ENCODE measurements around the gene ADGRG3. TPM values are rescaled to one million over a fixed set of nuclear protein-coding genes. Genes with fewer than 3 reads are reported as not detected.

ADGRG3 gene
- total RNA-seq, 3 donors from 2014 or later: 0.84 to 3.4 (median 1.8) TPM

DNA sequence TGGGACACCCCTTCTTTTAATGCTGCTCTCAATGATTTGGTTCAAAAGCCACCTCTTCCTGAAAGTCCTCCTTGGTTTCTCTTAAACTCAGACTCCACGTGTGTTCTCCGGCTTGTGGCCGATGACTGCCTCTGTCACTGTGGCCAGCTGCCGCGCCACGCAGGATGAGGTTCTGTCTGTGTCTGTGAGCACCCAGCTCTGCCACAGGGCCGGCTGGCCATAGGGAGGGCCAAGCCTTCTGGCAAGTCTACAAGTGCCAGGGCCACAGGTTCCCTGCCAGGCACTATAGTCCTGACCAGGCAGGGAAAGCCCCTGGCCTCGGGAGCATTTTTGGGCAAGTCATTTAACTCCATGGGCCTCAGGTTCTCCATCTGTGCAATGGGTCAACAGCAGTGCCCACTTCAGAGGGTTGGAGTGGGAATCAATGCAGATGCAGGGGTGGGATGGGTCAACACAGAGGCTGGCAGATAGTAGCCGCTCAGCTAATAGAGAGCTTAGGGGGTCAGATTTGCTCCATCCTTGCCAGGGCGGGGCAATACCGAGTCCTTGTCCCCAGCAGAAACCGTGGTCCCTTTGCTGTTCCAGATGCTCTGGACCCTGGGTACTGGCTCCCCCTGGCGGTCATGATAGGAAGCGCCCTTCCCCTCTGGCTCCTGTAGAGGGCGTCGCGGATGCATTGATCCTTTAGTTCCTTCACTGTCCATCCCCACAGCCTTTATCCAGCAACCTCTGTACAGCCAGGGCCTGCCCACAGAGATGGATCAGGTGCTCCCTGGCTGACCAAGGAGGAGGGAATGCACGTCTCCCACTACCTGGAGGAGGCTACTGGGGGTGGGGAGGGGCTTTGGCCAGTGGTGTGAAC, 19.3 kb upstream of the ADGRG3 start:
- H3K36me3 ChIP-seq (ENCODE audit: low read depth): no peaks in the 10 kb centered on the region
- intact Hi-C loops (cut with DNase I, micrococcal nuclease): loop anchor here in 1 of 2 donors (5.0 kb wide), 1 partner anchor 57 kb away; no protein-coding TSS in a partner anchor
- peak; percentile 96 for ATAC-seq
- peak; percentile 81 to 91 (median 91) for DNase-seq
- H3K4me3 ChIP-seq: no peak overlapping the region
- no peaks in the 10 kb centered on the region for H3K4me1 ChIP-seq (ENCODE audit: low read depth)
- TF ChIP-seq, protein P1, sequence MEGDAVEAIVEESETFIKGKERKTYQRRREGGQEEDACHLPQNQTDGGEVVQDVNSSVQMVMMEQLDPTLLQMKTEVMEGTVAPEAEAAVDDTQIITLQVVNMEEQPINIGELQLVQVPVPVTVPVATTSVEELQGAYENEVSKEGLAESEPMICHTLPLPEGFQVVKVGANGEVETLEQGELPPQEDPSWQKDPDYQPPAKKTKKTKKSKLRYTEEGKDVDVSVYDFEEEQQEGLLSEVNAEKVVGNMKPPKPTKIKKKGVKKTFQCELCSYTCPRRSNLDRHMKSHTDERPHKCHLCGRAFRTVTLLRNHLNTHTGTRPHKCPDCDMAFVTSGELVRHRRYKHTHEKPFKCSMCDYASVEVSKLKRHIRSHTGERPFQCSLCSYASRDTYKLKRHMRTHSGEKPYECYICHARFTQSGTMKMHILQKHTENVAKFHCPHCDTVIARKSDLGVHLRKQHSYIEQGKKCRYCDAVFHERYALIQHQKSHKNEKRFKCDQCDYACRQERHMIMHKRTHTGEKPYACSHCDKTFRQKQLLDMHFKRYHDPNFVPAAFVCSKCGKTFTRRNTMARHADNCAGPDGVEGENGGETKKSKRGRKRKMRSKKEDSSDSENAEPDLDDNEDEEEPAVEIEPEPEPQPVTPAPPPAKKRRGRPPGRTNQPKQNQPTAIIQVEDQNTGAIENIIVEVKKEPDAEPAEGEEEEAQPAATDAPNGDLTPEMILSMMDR (IDR thresholded peaks at IDR 0.05): peak; percentile 99
- H3K9me3 ChIP-seq: no peaks in the 10 kb centered on the region

DNA sequence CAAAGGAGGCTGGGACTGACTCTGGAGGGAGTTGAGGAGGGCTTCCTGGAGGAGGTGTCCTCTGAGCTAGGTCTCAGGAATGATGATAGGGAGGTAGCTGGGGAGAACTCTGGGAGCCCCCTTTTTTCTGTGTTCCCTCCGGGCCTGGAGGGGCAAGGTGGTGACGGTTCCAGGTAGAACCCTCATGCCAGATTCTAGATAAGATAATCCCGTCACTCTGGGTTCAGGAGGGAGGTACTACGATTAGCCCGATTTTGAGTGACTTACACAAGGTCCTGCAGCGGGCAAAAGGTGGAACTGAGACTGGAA, 18.7 kb upstream of the ADGRG3 start:
- DNase-seq (no peak), ATAC-seq (no peak)
- intact Hi-C loops (cut with DNase I, micrococcal nuclease): loop anchor here in 1 of 2 donors (5.0 kb wide), 1 partner anchor 57 kb away; no protein-coding TSS in a partner anchor
- Histone ChIP-seq H3K4me3 (no peak overlapping the region), H3K9me3 (no peaks in the 10 kb centered on the region), H3K36me3 (ENCODE audit: low read depth) (no peaks in the 10 kb centered on the region), H3K4me1 (ENCODE audit: low read depth) (no peaks in the 10 kb centered on the region)
- TF ChIP-seq, protein P1 (IDR thresholded peaks at IDR 0.05): no peak

DNA sequence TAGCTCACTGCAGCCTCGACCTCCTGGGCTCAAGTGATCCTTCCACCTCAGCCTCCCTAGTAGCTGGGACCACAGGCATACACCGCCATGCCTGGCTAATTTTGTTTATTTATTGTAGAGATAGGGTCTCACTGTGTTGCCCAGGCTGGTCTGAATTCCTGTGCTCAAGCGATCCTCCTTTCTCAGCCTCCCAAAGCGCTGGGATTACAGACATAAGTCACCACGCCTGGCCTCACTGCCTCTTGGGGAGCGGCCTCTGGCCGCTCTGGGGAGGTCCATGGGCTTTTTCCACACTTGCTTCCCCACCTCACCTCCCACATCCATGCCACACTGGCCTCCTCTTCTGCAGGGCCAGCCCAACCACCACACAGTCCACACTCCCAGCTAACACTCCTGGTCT, 18.3 kb upstream of the ADGRG3 start:
- no peak for ATAC-seq
- TF ChIP-seq, protein P1 (IDR thresholded peaks at IDR 0.05): no peak
- no peak overlapping the region for H3K4me3 ChIP-seq
- no peaks in the 10 kb centered on the region for H3K36me3 ChIP-seq (ENCODE audit: low read depth)
- no peaks in the 10 kb centered on the region for H3K9me3 ChIP-seq
- no peaks in the 10 kb centered on the region for H3K4me1 ChIP-seq (ENCODE audit: low read depth)
- intact Hi-C loops (cut with DNase I, micrococcal nuclease): loop anchor here in 1 of 2 donors (5.0 kb wide), 1 partner anchor 58 kb away; no protein-coding TSS in a partner anchor
- DNase-seq: peak in 1 of 3 donors; percentile 19

DNA sequence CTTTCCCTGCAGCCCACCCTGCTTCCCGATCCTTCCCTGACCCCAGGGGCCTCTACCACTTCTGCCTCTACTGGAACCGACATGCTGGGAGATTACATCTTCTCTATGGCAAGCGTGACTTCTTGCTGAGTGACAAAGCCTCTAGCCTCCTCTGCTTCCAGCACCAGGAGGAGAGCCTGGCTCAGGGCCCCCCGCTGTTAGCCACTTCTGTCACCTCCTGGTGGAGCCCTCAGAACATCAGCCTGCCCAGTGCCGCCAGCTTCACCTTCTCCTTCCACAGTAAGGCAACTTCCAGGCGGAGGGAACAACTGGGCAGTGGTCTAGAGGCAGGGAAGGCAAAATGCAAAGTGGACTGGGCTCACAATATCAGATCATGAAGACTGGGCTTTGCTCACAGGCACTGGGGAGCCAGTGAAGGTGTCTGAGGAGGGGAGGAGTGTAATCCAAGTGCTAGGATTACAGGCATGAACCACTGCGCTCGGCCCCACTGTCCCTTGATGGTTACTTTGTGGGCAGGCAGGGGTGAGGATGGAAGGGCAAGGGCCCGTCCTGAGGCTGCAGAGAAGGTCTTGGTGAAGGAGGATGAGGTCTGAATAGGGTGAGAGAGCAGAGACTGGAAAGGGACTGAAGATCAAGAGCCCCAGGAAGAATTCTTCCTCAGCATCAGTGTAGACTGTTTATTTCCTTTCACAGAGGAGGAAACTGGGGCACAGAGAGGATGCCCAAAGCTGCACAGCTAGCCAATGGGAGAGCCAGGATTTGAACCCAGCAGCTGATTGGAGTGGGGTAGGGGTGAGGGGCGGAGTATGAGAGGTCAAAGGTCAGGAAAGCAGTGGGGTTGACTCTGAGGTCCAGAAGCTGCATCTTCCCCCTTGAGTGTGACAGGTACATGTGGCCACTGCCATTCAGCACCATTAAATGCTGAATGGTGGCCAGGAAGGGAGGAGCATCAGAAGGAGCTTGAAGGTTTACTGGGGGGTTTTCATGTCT, 16.5 kb upstream of the ADGRG3 start:
- ATAC-seq: no peak
- H3K4me3 ChIP-seq: no peak overlapping the region
- intact Hi-C loops (cut with DNase I, micrococcal nuclease): no loop called here
- no peaks in the 10 kb centered on the region for H3K4me1 ChIP-seq (ENCODE audit: low read depth)
- TF ChIP-seq, protein P1 (IDR thresholded peaks at IDR 0.05): no peak
- no peak for DNase-seq
- no peaks in the 10 kb centered on the region for H3K9me3 ChIP-seq
- no peaks in the 10 kb centered on the region for H3K36me3 ChIP-seq (ENCODE audit: low read depth)

DNA sequence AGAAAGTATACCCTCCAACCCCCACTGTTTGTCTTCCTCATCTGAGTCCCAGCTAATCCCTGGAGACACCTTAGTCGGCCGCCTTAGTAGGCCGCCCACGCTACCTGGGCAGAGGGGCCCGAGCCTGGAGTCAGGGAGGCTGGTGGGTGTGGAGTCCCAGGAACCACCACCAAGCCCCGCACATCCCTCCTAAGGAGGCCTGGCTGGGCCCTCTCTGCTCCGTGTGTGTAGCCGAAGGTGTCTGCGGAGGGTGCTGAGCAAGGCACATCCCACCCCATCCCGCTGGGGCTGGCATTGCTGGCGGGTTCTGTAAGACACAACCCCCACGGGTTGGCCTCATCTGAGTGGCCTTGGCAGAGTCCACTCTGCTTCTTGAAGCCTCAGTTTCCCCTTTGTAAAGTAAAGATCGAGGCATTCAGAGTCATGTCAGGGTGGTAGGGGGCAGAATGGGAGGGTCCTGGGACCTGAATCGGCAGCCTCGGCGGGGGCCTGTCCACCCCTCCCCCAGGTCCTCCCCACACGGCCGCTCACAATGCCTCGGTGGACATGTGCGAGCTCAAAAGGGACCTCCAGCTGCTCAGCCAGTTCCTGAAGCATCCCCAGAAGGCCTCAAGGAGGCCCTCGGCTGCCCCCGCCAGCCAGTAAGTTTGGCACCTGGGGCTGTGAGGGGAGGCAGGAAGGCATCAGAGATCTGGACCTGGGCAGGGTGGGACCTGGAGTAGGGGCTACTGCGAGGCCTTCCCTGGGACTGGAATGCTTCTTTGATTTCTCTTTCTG, 15.2 kb upstream of the ADGRG3 start:
- no peaks in the 10 kb centered on the region for H3K9me3 ChIP-seq
- H3K36me3 ChIP-seq (ENCODE audit: low read depth): no peaks in the 10 kb centered on the region
- TF ChIP-seq, protein P1 (IDR thresholded peaks at IDR 0.05): no peak
- no peaks in the 10 kb centered on the region for H3K4me1 ChIP-seq (ENCODE audit: low read depth)
- intact Hi-C loops (cut with DNase I, micrococcal nuclease): no loop called here
- H3K4me3 ChIP-seq: no peak overlapping the region
- ATAC-seq (no peak), DNase-seq (peak in 1 of 3 donors; percentile 17)
